ENCODE results near the gene DGKE. TPM values are rescaled to one million over a fixed set of nuclear protein-coding genes. Genes with fewer than 3 reads are reported as not detected.

The DGKE gene
- polyA plus RNA-seq, 4 donors: 4.1 to 6.6 (median 4.9) TPM

- DNase-seq (ENCODE audit: low read depth in 4 of 4, low spot score in 3 of 4): no peak
These were observed 21.0 kb upstream of the DGKE start for GRCh38 chr17:56812901-56813388.

GRCh38 chr17:56815711-56816110, 18.2 kb upstream of the DGKE start:
- DNase-seq (ENCODE audit: low read depth in 4 of 4, low spot score in 3 of 4): no peak

GRCh38 chr17:56817066-56817465, 16.9 kb upstream of the DGKE start:
- DNase-seq (ENCODE audit: low read depth in 4 of 4, low spot score in 3 of 4): no peak

- DNase-seq (ENCODE audit: low read depth in 4 of 4, low spot score in 3 of 4): no peak
These were observed 14.9 kb upstream of the DGKE start for GRCh38 chr17:56819030-56819429.

GRCh38 chr17:56819431-56820145, 14.4 kb upstream of the DGKE start:
- peak in 3 of 4 donors; percentile 41 to 63 (median 51) for DNase-seq (ENCODE audit: low read depth in 4 of 4, low spot score in 3 of 4)

GRCh38 chr17:56820207-56820606, 13.7 kb upstream of the DGKE start:
- no peak for DNase-seq (ENCODE audit: low read depth in 4 of 4, low spot score in 3 of 4)

GRCh38 chr17:56821847-56822534, 12.0 kb upstream of the DGKE start:
- DNase-seq (ENCODE audit: low read depth in 4 of 4, low spot score in 3 of 4): no peak

GRCh38 chr17:56822725-56823124, 11.2 kb upstream of the DGKE start:
- no peak for DNase-seq (ENCODE audit: low read depth in 4 of 4, low spot score in 3 of 4)

GRCh38 chr17:56823848-56824247, 10.1 kb upstream of the DGKE start:
- DNase-seq (ENCODE audit: low read depth in 4 of 4, low spot score in 3 of 4): no peak

- DNase-seq (ENCODE audit: low read depth in 4 of 4, low spot score in 3 of 4): no peak
These were observed 9.4 kb upstream of the DGKE start for GRCh38 chr17:56824503-56824902.

- DNase-seq (ENCODE audit: low read depth in 4 of 4, low spot score in 3 of 4): no peak
These were observed 7.1 kb upstream of the DGKE start for GRCh38 chr17:56826611-56827414.

- DNase-seq (ENCODE audit: low read depth in 4 of 4, low spot score in 3 of 4): no peak
These were observed 3.1 kb upstream of the DGKE start for GRCh38 chr17:56830726-56831368.

GRCh38 chr17:56831369-56832095, 2.4 kb upstream of the DGKE start:
- DNase-seq (ENCODE audit: low read depth in 4 of 4, low spot score in 3 of 4): no peak

GRCh38 chr17:56832446-56832845, 1.5 kb upstream of the DGKE start:
- no peak for DNase-seq (ENCODE audit: low read depth in 4 of 4, low spot score in 3 of 4)

GRCh38 chr17:56833057-56833808, 718 bp upstream of the DGKE start:
- peak in 1 of 4 donors; percentile 9 for DNase-seq (ENCODE audit: low read depth in 4 of 4, low spot score in 3 of 4)

- DNase-seq (ENCODE audit: low read depth in 4 of 4, low spot score in 3 of 4): peak in 1 of 4 donors; percentile 14
These were observed 671 bp downstream of the DGKE start for GRCh38 chr17:56834380-56835263.

- no peak for DNase-seq (ENCODE audit: low read depth in 4 of 4, low spot score in 3 of 4)
These were observed 1.3 kb downstream of the DGKE start for GRCh38 chr17:56835264-56835585.

GRCh38 chr17:56838687-56839086, 4.7 kb downstream of the DGKE start:
- no peak for DNase-seq (ENCODE audit: low read depth in 4 of 4, low spot score in 3 of 4)

GRCh38 chr17:56842577-56842976, 8.6 kb downstream of the DGKE start:
- DNase-seq (ENCODE audit: low read depth in 4 of 4, low spot score in 3 of 4): no peak

Measured in left renal pelvis (tissue), 4 donors.